Right atrium auricular region (tissue), 2 donors: Measurements from ENCODE around the gene PALM2AKAP2. TPM values are rescaled to one million over a fixed set of nuclear protein-coding genes. Genes with fewer than 3 reads are reported as not detected.

Experiments
- DNase-seq: peaks from one replicate; pipeline ENCODE4 v3.0.0-alpha.2; 2019; ENCODE audit warnings: low spot score
- H3K27ac ChIP-seq, 2 donors: fragments of 200-600 bp; sonication (generic); 1 replicate in 1 of 2; 2 replicates in 1 of 2; pipeline ENCODE4 v1.5.1; 2016 to 2019
- H3K27me3 ChIP-seq, 2 donors: fragments of 200-600 bp; sonication (generic); one replicate each; pipeline versions ENCODE4 v1.5.1 to v1.6.0; 2017 to 2019
- H3K36me3 ChIP-seq: fragments of 200-600 bp; sonication (generic); one replicate; pipeline ENCODE4 v1.5.1; 2016
- H3K4me1 ChIP-seq, 2 donors: fragments of 200-600 bp; sonication (generic); one replicate each; pipeline versions ENCODE4 v1.5.1 to v1.6.0; 2017 to 2019
- H3K4me3 ChIP-seq, 2 donors: fragments of 200-600 bp; sonication (generic); 1 replicate in 1 of 2; 2 replicates in 1 of 2; pipeline ENCODE4 v1.5.1; 2017 to 2019; ENCODE audit warnings: mild to moderate bottlenecking in 1 of 2, moderate library complexity in 1 of 2
- H3K9me3 ChIP-seq, 2 donors: fragments of 200-600 bp; sonication (generic); one replicate each; pipeline ENCODE4 v1.5.1; 2019
- CTCF ChIP-seq, 2 donors: fragments of 200-600 bp; sonication (generic); IDR thresholded peaks; one replicate each; pipeline ENCODE4 v1.5.1; 2019; ENCODE audit warnings: antibody characterized with exemption in 2 of 2
- total RNA-seq, 2 donors: library from RNA; depleted of rRNA; stranded (reverse); fragments of >200 nt; gene quantifications; one replicate each; pipeline ENCODE4 v1.1.0, GENCODE V29; 2016

The PALM2AKAP2 gene
- total RNA-seq, 2 donors from 2014 or later = 56.6 to 61.1 TPM

GRCh38 chr9:109767404-109767803, 12.6 kb upstream of the PALM2AKAP2 start:
- no peak overlapping the region for H3K27ac ChIP-seq
- no peaks in the 10 kb centered on the region for H3K27me3 ChIP-seq
- no peak for TF ChIP-seq CTCF (IDR thresholded peaks at IDR 0.05)
- H3K4me3 ChIP-seq = no peak overlapping the region
- no peaks in the 10 kb centered on the region for H3K36me3 ChIP-seq
- H3K9me3 ChIP-seq = no peaks in the 10 kb centered on the region
- peaks cover 0 to 34% of the 10 kb centered on the region in 2 donors for H3K4me1 ChIP-seq
- DNase-seq = no peak

- Histone ChIP-seq H3K27me3 (no peaks in the 10 kb centered on the region), H3K27ac (no peak overlapping the region), H3K4me3 (no peak overlapping the region), H3K4me1 (peaks cover 0 to 38% of the 10 kb centered on the region in 2 donors), H3K36me3 (no peaks in the 10 kb centered on the region), H3K9me3 (no peaks in the 10 kb centered on the region)
- DNase-seq = no peak
- no peak for TF ChIP-seq CTCF (IDR thresholded peaks at IDR 0.05)
Measured at GRCh38 chr9:109767814-109768213, 12.2 kb upstream of the PALM2AKAP2 start.

- H3K9me3 ChIP-seq = no peaks in the 10 kb centered on the region
- TF ChIP-seq CTCF (IDR thresholded peaks at IDR 0.05) = no peak
- DNase-seq = no peak
- H3K4me1 ChIP-seq = peaks cover 0 to 40% of the 10 kb centered on the region in 2 donors
- H3K27me3 ChIP-seq = no peaks in the 10 kb centered on the region
- no peak overlapping the region for H3K4me3 ChIP-seq
- H3K36me3 ChIP-seq = no peaks in the 10 kb centered on the region
- H3K27ac ChIP-seq = peak overlapping the region in 1 of 2 donors; percentile 2
Measured at GRCh38 chr9:109769250-109769649, 10.7 kb upstream of the PALM2AKAP2 start.

- Histone ChIP-seq H3K27me3 (no peaks in the 10 kb centered on the region), H3K36me3 (no peaks in the 10 kb centered on the region), H3K4me1 (peaks cover 0 to 40% of the 10 kb centered on the region in 2 donors), H3K27ac (no peak overlapping the region), H3K4me3 (no peak overlapping the region), H3K9me3 (no peaks in the 10 kb centered on the region)
- TF ChIP-seq CTCF (IDR thresholded peaks at IDR 0.05) = no peak
- DNase-seq = no peak
Measured at GRCh38 chr9:109770101-109770500, 9.9 kb upstream of the PALM2AKAP2 start.

GRCh38 chr9:109771087-109771486, 8.9 kb upstream of the PALM2AKAP2 start:
- H3K27ac ChIP-seq = peak overlapping the region in 1 of 2 donors; percentile 80
- no peak overlapping the region for H3K4me3 ChIP-seq
- no peaks in the 10 kb centered on the region for H3K36me3 ChIP-seq
- H3K4me1 ChIP-seq = peaks cover 0 to 40% of the 10 kb centered on the region in 2 donors
- no peaks in the 10 kb centered on the region for H3K9me3 ChIP-seq
- no peak for DNase-seq
- TF ChIP-seq CTCF (IDR thresholded peaks at IDR 0.05) = no peak
- no peaks in the 10 kb centered on the region for H3K27me3 ChIP-seq
